Hepatocyte (in vitro differentiated cells): Measurements from ENCODE around the gene STARD10. TPM values are rescaled to one million over a fixed set of nuclear protein-coding genes. Genes with fewer than 3 reads are reported as not detected.
A peak's percentile ranks its signal among the peaks of the same experiment; 100 is the strongest.
"Not testable (repeated sequence)": the region's sequence is repeated elsewhere in the genome, so short reads cannot be mapped to it uniquely, and the experiment has no call there.

Source experiments
- DNase-seq: peaks from one replicate; pipeline ENCODE4 v3.0.0-alpha.2; 2016; ENCODE audit warnings: low spot score
- H2AFZ ChIP-seq: fragments of 200-600 bp; sonication (generic); 2 replicates; pipeline ENCODE4 v1.6.0; 2016; ENCODE audit warnings: antibody characterized with exemption, mild to moderate bottlenecking
- H3K27ac ChIP-seq: fragments of 200-600 bp; sonication (generic); 2 replicates; pipeline ENCODE4 v1.5.1; 2016; ENCODE audit warnings: mild to moderate bottlenecking
- H3K27me3 ChIP-seq: fragments of 200-600 bp; sonication (generic); 2 replicates; pipeline ENCODE4 v1.6.1; 2016
- H3K36me3 ChIP-seq: fragments of 200-600 bp; sonication (generic); replicated peaks from 2 replicates; pipeline ENCODE4 v1.5.1; 2016; ENCODE audit warnings: low read depth; ENCODE audit not compliant: insufficient read depth
- H3K4me1 ChIP-seq: fragments of 200-600 bp; sonication (generic); 2 replicates; pipeline ENCODE4 v1.5.1; 2016; ENCODE audit warnings: mild to moderate bottlenecking, moderate library complexity; ENCODE audit not compliant: insufficient read depth
- H3K4me2 ChIP-seq: fragments of 200-600 bp; sonication (generic); 2 replicates; pipeline ENCODE4 v1.6.0; 2016
- H3K4me3 ChIP-seq: fragments of 200-600 bp; sonication (generic); 2 replicates; pipeline ENCODE4 v1.5.1; 2016; ENCODE audit warnings: mild to moderate bottlenecking
- H3K79me2 ChIP-seq: fragments of 200-600 bp; sonication (generic); 2 replicates; pipeline ENCODE4 v1.6.0; 2017; ENCODE audit warnings: mild to moderate bottlenecking
- H3K9me2 ChIP-seq: fragments of 200-600 bp; sonication (generic); replicated peaks from 2 replicates; pipeline ENCODE4 v1.6.0; 2017; ENCODE audit warnings: mild to moderate bottlenecking; ENCODE audit not compliant: insufficient read depth
- H3K9me3 ChIP-seq: fragments of 200-600 bp; sonication (generic); 2 replicates; pipeline ENCODE4 v1.5.1; 2016; ENCODE audit warnings: low read depth, mild to moderate bottlenecking
- H4K20me1 ChIP-seq: fragments of 200-600 bp; sonication (generic); 2 replicates; pipeline ENCODE4 v1.6.0; 2016; ENCODE audit warnings: mild to moderate bottlenecking; ENCODE audit not compliant: insufficient read depth, poor library complexity, severe bottlenecking
- EZH2 ChIP-seq: fragments of 200-600 bp; sonication (generic); IDR thresholded peaks from 2 replicates; pipeline ENCODE4 v1.6.1; 2016; ENCODE audit warnings: antibody characterized with exemption, mild to moderate bottlenecking, borderline replicate concordance
- EZH2phosphoT487 ChIP-seq: fragments of 200-600 bp; sonication (generic); IDR thresholded peaks from one replicate; pipeline ENCODE4 v1.6.1; 2018; ENCODE audit warnings: antibody characterized with exemption, mild to moderate bottlenecking, low read depth, moderate library complexity; ENCODE audit not compliant: unreplicated experiment, severe bottlenecking
- WGBS: methylation state at CpG from one replicate; pipeline ENCODE4 v1.1.6; 2016; ENCODE audit warnings: low lambda C conversion rate; ENCODE audit errors: missing lambda C conversion rate; 5-methylcytosine and 5-hydroxymethylcytosine counted together
- polyA plus RNA-seq: library from polyadenylated mRNA; unstranded; fragments of >200 nt; fragmentation: Nextera tagmentation; extraction: Ambion mirVana; gene quantifications from 2 replicates; pipeline ENCODE4 v1.2.1, GENCODE V29; 2016
- total RNA-seq: library from RNA; depleted of rRNA; stranded (reverse); fragments of >200 nt; gene quantifications from 2 replicates; pipeline ENCODE4 v1.2.3, GENCODE V29; 2014
- TF ChIP-seq, protein P1 (sequence below): fragments of 200-600 bp; sonication (generic); IDR thresholded peaks from 2 replicates; pipeline ENCODE4 v1.5.1; 2016; ENCODE audit warnings: antibody characterized with exemption, mild to moderate bottlenecking; ENCODE audit not compliant: poor library complexity

The STARD10 gene
- total and polyA plus RNA-seq, 2 experiments from 2014 or later, result 290 to 686 TPM

DNA sequence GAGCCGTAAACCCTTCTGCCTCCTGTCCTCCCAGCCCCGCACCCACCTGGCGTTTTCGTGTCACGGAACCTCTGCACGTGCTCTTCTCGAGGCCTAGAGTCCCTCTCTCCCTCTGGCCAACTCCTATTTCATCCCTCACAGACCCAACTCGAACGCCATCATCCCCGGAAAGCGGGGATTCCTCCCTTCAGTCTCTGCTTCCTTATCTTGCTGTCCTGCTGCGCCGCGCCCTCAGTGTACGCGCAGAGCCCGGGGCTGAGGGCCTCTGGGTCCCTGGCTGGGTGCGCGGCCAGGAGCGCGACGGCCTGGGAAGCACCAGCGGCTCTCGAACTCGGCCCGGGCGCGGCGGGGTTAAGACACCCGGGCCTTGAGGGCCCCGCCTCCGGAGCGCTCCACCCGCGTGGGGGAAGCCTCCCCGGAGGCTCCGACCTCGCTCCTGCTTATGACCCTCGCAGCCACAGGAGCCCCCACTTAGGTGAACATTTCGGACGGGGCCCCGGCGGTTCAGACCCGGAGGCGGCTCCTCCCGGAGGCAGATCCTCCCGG lies 20.0 kb upstream of the STARD10 start:
- H3K36me3 ChIP-seq, result no peaks in the 10 kb centered on the region
- H3K4me1 ChIP-seq, result peaks cover 28% of the 10 kb centered on the region
- peak overlapping the region; percentile 98 for H3K4me3 ChIP-seq
- peaks cover 33% of the 10 kb centered on the region for H3K79me2 ChIP-seq
- no peaks in the 10 kb centered on the region for H3K27me3 ChIP-seq
- no peaks in the 10 kb centered on the region for H3K9me2 ChIP-seq
- H3K4me2 ChIP-seq, result peak overlapping the region; percentile 99
- TF ChIP-seq, protein P1, sequence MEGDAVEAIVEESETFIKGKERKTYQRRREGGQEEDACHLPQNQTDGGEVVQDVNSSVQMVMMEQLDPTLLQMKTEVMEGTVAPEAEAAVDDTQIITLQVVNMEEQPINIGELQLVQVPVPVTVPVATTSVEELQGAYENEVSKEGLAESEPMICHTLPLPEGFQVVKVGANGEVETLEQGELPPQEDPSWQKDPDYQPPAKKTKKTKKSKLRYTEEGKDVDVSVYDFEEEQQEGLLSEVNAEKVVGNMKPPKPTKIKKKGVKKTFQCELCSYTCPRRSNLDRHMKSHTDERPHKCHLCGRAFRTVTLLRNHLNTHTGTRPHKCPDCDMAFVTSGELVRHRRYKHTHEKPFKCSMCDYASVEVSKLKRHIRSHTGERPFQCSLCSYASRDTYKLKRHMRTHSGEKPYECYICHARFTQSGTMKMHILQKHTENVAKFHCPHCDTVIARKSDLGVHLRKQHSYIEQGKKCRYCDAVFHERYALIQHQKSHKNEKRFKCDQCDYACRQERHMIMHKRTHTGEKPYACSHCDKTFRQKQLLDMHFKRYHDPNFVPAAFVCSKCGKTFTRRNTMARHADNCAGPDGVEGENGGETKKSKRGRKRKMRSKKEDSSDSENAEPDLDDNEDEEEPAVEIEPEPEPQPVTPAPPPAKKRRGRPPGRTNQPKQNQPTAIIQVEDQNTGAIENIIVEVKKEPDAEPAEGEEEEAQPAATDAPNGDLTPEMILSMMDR, result no peak
- TF ChIP-seq EZH2phosphoT487 (no peak), EZH2 (no peak)
- no peaks in the 10 kb centered on the region for H4K20me1 ChIP-seq
- DNase-seq, result peak; percentile 91
- no peaks in the 10 kb centered on the region for H3K9me3 ChIP-seq
- 2% methylated on average over 32 of the region's 47 CpGs for WGBS
- H2AFZ ChIP-seq, result peak overlapping the region; percentile 95
- H3K27ac ChIP-seq, result peak overlapping the region; percentile 99

DNA sequence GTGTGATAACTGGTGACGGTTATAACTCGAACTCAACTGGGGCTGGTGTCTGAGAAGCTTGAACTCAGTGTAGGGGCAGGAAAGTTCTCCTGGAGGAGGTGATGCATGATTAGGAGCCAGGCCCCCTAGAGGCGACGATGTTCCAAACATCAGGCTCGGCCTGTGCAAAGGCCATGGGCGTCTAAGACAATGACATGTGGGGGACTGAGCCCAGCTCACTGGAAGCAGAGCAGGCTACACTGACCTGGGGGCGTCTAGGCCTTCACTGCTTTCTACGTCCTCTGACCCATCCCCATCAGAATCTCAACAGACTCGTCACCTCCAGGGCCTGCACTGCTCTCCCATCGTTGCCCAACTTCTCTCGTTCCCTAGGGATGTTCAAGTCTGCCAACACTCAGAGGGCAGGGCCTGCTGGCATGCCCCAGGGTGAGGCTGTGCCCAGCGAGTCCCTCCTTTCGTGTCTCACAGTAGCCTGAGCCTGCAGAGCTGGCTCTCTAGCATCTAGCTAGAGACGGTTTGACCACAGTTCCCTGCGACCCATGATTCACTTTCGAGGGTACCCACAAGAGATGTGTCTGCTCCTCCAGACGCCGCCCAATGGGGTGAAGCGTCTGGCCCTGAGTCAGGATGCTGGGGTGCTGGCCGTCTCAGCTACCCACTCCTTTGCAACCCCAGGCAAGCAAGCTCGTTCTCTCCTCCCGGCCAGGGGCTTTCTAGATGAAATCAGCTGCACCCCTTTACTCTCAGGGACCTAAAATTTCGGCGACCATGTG lies 19.3 kb upstream of the STARD10 start:
- H3K27ac ChIP-seq, result peak overlapping the region; percentile 99

DNA sequence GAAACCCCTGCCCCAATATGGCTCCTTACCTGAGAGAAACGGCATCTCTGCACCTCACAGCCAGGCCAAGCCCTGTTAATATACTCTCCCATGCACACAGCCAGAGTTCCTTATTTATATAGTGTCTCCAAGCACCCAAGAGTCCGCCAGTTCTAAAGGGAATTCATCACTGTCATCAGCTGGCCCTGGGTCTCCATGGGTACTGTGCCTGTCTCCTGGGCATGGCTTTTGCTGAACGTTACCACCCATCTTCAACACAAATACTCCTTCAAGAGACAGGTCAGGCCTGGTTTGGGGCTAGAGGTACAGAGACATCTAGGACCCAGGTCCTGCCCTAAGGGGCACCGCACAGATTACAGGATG lies 18.7 kb upstream of the STARD10 start:
- WGBS, result 79% methylated on average over 4 of the region's 4 CpGs
- Histone ChIP-seq H3K4me3 (no peak overlapping the region), H3K9me2 (no peaks in the 10 kb centered on the region), H3K36me3 (no peaks in the 10 kb centered on the region), H3K4me1 (peaks cover 28% of the 10 kb centered on the region), H3K9me3 (no peaks in the 10 kb centered on the region), H3K4me2 (peak overlapping the region; percentile 99), H3K27me3 (no peaks in the 10 kb centered on the region), H4K20me1 (no peaks in the 10 kb centered on the region), H3K79me2 (peaks cover 33% of the 10 kb centered on the region), H2AFZ (no peak overlapping the region), H3K27ac (peak overlapping the region; percentile 11)
- TF ChIP-seq EZH2, result no peak
- no peak for TF ChIP-seq EZH2phosphoT487
- TF ChIP-seq, protein P1, result no peak
- no peak for DNase-seq

More for the DNA sequence above, 19.3 kb upstream of the STARD10 start:
- peak overlapping the region; percentile 99 for H3K4me2 ChIP-seq
- no peaks in the 10 kb centered on the region for H3K9me3 ChIP-seq
- TF ChIP-seq EZH2 (no peak), EZH2phosphoT487 (no peak)
- TF ChIP-seq, protein P1, result peak; percentile 40
- no peaks in the 10 kb centered on the region for H4K20me1 ChIP-seq
- no peaks in the 10 kb centered on the region for H3K9me2 ChIP-seq
- H3K4me3 ChIP-seq, result peak overlapping the region; percentile 98
- H3K27me3 ChIP-seq, result no peaks in the 10 kb centered on the region
- peaks cover 33% of the 10 kb centered on the region for H3K79me2 ChIP-seq
- 62% methylated on average over 24 of the region's 24 CpGs for WGBS
- H3K4me1 ChIP-seq, result peaks cover 28% of the 10 kb centered on the region
- peak; percentile 49 for DNase-seq
- H2AFZ ChIP-seq, result peak overlapping the region; percentile 95
- H3K36me3 ChIP-seq, result no peaks in the 10 kb centered on the region

DNA sequence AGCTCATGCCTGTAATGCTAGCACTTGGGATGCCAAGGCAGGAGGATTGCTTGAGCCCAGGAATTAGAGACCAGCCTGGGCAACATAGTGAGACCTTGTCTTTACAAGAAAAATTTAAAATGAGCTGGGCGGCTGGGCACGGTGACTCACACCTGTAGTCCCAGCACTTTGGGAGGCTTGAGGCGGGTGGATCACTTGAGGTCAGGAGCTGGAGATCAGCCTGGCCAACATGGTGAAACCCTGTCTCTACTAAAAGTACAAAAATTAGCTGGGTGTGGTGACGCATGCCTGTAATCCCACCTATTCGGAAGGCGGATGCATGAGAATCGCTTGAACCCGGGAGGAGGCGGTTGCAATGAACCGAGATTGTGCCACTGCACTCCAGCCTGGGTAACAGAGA lies 17.8 kb upstream of the STARD10 start:
- not testable (repeated sequence) for H3K9me3 ChIP-seq, H4K20me1 ChIP-seq, H3K4me2 ChIP-seq, H3K27ac ChIP-seq, DNase-seq, H3K27me3 ChIP-seq, H3K9me2 ChIP-seq, H3K36me3 ChIP-seq, H2AFZ ChIP-seq, H3K4me3 ChIP-seq
- peaks cover 33% of the 10 kb centered on the region for H3K79me2 ChIP-seq
- WGBS, result 98% methylated on average over 10 of the region's 10 CpGs
- peaks cover 28% of the 10 kb centered on the region for H3K4me1 ChIP-seq
